Astrocyte (in vitro differentiated cells and primary cell): ENCODE data around the gene ANKRD63.

Experiments
- EZH2 ChIP-seq: IDR thresholded peaks from 2 replicates; pipeline ENCODE4 v1.6.1; 2012; ENCODE audit warnings: mild to moderate bottlenecking, low read length, inconsistent platforms; ENCODE audit not compliant: insufficient read depth
- TF ChIP-seq, protein P1 (sequence below): IDR thresholded peaks from 2 replicates; pipeline ENCODE4 v1.5.1; 2011; ENCODE audit warnings: low read depth, mild to moderate bottlenecking, inconsistent platforms, low read length, moderate library complexity; ENCODE audit not compliant: insufficient read depth

DNA sequence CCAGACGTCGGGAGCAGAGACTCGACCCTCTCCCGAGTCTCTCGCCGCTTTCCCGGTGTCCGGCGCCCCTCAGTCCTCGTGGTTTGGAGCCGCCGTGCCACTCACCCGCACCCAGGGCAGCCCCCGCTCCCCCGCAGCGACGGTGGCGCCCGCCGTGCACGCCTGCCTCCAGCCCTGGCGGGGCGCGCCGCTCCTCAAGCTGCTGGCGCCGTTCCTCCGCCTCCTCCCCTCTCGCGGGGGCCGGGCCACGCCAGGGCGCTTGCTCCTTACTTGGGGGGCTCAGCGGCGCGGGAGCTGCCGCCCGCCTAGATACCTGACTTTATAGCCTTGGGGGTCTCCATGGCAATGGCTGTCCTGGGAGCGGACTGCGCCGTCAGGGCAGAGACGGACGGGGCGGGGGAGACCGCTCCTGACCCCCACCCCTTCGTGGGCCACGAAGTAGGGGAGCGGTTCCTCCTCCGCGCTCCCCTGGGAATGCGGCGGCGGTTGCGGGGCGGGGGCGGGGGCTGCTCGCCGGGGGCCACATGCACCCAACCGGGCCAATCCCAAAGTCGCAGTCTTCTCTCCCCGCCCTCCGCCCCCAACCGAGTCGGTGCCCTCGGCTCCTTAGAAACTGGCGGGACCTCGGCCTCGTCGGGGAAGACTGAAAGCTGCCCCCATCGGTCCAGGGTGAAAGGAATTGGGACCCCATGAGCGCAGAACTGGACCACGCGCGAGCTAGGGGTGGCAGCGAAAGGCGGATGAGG, at the start of gene ANKRD63:
- TF ChIP-seq, protein P1, sequence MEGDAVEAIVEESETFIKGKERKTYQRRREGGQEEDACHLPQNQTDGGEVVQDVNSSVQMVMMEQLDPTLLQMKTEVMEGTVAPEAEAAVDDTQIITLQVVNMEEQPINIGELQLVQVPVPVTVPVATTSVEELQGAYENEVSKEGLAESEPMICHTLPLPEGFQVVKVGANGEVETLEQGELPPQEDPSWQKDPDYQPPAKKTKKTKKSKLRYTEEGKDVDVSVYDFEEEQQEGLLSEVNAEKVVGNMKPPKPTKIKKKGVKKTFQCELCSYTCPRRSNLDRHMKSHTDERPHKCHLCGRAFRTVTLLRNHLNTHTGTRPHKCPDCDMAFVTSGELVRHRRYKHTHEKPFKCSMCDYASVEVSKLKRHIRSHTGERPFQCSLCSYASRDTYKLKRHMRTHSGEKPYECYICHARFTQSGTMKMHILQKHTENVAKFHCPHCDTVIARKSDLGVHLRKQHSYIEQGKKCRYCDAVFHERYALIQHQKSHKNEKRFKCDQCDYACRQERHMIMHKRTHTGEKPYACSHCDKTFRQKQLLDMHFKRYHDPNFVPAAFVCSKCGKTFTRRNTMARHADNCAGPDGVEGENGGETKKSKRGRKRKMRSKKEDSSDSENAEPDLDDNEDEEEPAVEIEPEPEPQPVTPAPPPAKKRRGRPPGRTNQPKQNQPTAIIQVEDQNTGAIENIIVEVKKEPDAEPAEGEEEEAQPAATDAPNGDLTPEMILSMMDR = no peak
- TF ChIP-seq EZH2 = peak; percentile 72
